ENCODE results near the gene FRS3.

GRCh38 chr6:41770381-41771057 is 9.2 kb downstream of the FRS3 start:
- TF ChIP-seq, protein P1, sequence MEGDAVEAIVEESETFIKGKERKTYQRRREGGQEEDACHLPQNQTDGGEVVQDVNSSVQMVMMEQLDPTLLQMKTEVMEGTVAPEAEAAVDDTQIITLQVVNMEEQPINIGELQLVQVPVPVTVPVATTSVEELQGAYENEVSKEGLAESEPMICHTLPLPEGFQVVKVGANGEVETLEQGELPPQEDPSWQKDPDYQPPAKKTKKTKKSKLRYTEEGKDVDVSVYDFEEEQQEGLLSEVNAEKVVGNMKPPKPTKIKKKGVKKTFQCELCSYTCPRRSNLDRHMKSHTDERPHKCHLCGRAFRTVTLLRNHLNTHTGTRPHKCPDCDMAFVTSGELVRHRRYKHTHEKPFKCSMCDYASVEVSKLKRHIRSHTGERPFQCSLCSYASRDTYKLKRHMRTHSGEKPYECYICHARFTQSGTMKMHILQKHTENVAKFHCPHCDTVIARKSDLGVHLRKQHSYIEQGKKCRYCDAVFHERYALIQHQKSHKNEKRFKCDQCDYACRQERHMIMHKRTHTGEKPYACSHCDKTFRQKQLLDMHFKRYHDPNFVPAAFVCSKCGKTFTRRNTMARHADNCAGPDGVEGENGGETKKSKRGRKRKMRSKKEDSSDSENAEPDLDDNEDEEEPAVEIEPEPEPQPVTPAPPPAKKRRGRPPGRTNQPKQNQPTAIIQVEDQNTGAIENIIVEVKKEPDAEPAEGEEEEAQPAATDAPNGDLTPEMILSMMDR (IDR thresholded peaks at IDR 0.05), result no peak
- TF ChIP-seq TCF7L2 (IDR thresholded peaks at IDR 0.05; ENCODE audit: low read depth, low read length), result no peak
- TF ChIP-seq POLR2AphosphoS5 (IDR thresholded peaks at IDR 0.05; ENCODE audit: low read depth, low read length), result no peak
- TF ChIP-seq, protein P2, sequence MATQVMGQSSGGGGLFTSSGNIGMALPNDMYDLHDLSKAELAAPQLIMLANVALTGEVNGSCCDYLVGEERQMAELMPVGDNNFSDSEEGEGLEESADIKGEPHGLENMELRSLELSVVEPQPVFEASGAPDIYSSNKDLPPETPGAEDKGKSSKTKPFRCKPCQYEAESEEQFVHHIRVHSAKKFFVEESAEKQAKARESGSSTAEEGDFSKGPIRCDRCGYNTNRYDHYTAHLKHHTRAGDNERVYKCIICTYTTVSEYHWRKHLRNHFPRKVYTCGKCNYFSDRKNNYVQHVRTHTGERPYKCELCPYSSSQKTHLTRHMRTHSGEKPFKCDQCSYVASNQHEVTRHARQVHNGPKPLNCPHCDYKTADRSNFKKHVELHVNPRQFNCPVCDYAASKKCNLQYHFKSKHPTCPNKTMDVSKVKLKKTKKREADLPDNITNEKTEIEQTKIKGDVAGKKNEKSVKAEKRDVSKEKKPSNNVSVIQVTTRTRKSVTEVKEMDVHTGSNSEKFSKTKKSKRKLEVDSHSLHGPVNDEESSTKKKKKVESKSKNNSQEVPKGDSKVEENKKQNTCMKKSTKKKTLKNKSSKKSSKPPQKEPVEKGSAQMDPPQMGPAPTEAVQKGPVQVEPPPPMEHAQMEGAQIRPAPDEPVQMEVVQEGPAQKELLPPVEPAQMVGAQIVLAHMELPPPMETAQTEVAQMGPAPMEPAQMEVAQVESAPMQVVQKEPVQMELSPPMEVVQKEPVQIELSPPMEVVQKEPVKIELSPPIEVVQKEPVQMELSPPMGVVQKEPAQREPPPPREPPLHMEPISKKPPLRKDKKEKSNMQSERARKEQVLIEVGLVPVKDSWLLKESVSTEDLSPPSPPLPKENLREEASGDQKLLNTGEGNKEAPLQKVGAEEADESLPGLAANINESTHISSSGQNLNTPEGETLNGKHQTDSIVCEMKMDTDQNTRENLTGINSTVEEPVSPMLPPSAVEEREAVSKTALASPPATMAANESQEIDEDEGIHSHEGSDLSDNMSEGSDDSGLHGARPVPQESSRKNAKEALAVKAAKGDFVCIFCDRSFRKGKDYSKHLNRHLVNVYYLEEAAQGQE (IDR thresholded peaks at IDR 0.05; ENCODE audit: insufficient read depth in 1 of 2, low read depth in 2 of 2, low read length in 1 of 2), result no peak
